ENCODE results near the gene DCAF4.
"Not testable (repeated sequence)": the region's sequence is repeated elsewhere in the genome, so short reads cannot be mapped to it uniquely, and the experiment has no call there.

Gene DCAF4

GRCh38 chr14:72958548-72958947 lies 32.3 kb downstream of the DCAF4 start:
- no peak overlapping the region for H3K4me3 ChIP-seq (ENCODE audit: low read depth, low read length)
- no peak for DNase-seq (ENCODE audit: low read depth)
- TF ChIP-seq, protein P1, sequence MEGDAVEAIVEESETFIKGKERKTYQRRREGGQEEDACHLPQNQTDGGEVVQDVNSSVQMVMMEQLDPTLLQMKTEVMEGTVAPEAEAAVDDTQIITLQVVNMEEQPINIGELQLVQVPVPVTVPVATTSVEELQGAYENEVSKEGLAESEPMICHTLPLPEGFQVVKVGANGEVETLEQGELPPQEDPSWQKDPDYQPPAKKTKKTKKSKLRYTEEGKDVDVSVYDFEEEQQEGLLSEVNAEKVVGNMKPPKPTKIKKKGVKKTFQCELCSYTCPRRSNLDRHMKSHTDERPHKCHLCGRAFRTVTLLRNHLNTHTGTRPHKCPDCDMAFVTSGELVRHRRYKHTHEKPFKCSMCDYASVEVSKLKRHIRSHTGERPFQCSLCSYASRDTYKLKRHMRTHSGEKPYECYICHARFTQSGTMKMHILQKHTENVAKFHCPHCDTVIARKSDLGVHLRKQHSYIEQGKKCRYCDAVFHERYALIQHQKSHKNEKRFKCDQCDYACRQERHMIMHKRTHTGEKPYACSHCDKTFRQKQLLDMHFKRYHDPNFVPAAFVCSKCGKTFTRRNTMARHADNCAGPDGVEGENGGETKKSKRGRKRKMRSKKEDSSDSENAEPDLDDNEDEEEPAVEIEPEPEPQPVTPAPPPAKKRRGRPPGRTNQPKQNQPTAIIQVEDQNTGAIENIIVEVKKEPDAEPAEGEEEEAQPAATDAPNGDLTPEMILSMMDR (IDR thresholded peaks at IDR 0.05; ENCODE audit: low read depth, low read length), result no peak
- TF ChIP-seq MYC (IDR thresholded peaks at IDR 0.05; ENCODE audit: low read depth, low read length), result no peak
- TF ChIP-seq POLR2A (IDR thresholded peaks at IDR 0.05; ENCODE audit: extremely low read depth, insufficient read length), result no peak
- TF ChIP-seq MAX (IDR thresholded peaks at IDR 0.05; ENCODE audit: low read depth, low read length), result no peak

- not testable (repeated sequence) for H3K4me3 ChIP-seq (ENCODE audit: low read depth, low read length); DNase-seq (ENCODE audit: low read depth)
Observed at GRCh38 chr14:72961016-72961415, 34.8 kb downstream of the DCAF4 start.

- DNase-seq (ENCODE audit: low read depth), result no peak
- TF ChIP-seq MAX (IDR thresholded peaks at IDR 0.05; ENCODE audit: low read depth, low read length), result no peak
- no peak overlapping the region for H3K4me3 ChIP-seq (ENCODE audit: low read depth, low read length)
Observed at GRCh38 chr14:72961579-72962335, 35.5 kb downstream of the DCAF4 start.

GRCh38 chr14:72962336-72962754 lies 36.1 kb downstream of the DCAF4 start:
- not testable (repeated sequence) for DNase-seq (ENCODE audit: low read depth); H3K4me3 ChIP-seq (ENCODE audit: low read depth, low read length)

- peak; percentile 53 for DNase-seq (ENCODE audit: low read depth)
- TF ChIP-seq MYC (IDR thresholded peaks at IDR 0.05; ENCODE audit: low read depth, low read length), result no peak
- H3K4me3 ChIP-seq (ENCODE audit: low read depth, low read length), result no peak overlapping the region
Observed at GRCh38 chr14:72962829-72963312, 36.6 kb downstream of the DCAF4 start.

GRCh38 chr14:72965249-72965648 lies 39.0 kb downstream of the DCAF4 start:
- H3K4me3 ChIP-seq (ENCODE audit: low read depth, low read length), result no peak overlapping the region

GRCh38 chr14:72966038-72966437 lies 39.8 kb downstream of the DCAF4 start:
- TF ChIP-seq MYC (IDR thresholded peaks at IDR 0.05; ENCODE audit: low read depth, low read length) (no peak), MAX (IDR thresholded peaks at IDR 0.05; ENCODE audit: low read depth, low read length) (no peak), POLR2A (IDR thresholded peaks at IDR 0.05; ENCODE audit: extremely low read depth, insufficient read length) (no peak)
- TF ChIP-seq, protein P1 (IDR thresholded peaks at IDR 0.05; ENCODE audit: low read depth, low read length), result no peak
- no peak overlapping the region for H3K4me3 ChIP-seq (ENCODE audit: low read depth, low read length)

More at GRCh38 chr14:72965249-72965648, 39.0 kb downstream of the DCAF4 start:
- peak; percentile 49 for DNase-seq (ENCODE audit: low read depth)
- TF ChIP-seq MYC (IDR thresholded peaks at IDR 0.05; ENCODE audit: low read depth, low read length) (no peak), POLR2A (IDR thresholded peaks at IDR 0.05; ENCODE audit: extremely low read depth, insufficient read length) (no peak), MAX (IDR thresholded peaks at IDR 0.05; ENCODE audit: low read depth, low read length) (no peak)
- TF ChIP-seq, protein P1 (IDR thresholded peaks at IDR 0.05; ENCODE audit: low read depth, low read length), result no peak

DNA sequence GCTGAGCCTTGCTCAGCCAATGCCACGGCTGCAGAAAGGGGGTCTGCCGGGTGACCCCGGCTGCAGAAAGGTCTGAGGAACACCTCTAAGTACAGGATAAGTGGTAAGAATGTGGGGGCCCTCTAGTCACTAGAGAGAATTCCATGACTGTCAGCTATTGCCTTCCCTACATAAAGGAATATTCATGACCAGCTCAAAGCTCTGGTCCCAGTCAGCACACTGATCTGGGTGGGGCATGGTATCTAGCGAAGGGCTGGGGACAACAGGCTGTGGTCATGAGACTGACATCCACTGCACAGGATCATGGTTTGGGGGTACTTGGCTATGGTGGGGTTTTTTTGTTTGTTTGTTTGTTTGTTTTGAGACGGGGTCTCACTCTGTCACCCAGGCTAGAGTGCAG lies 42.1 kb downstream of the DCAF4 start:
- TF ChIP-seq MAX (IDR thresholded peaks at IDR 0.05; ENCODE audit: low read depth, low read length) (no peak), POLR2A (IDR thresholded peaks at IDR 0.05; ENCODE audit: extremely low read depth, insufficient read length) (no peak), MYC (IDR thresholded peaks at IDR 0.05; ENCODE audit: low read depth, low read length) (no peak)
- TF ChIP-seq, protein P1 (IDR thresholded peaks at IDR 0.05; ENCODE audit: low read depth, low read length), result no peak
- no peak overlapping the region for H3K4me3 ChIP-seq (ENCODE audit: low read depth, low read length)
- DNase-seq (ENCODE audit: low read depth), result no peak

More at GRCh38 chr14:72966038-72966437, 39.8 kb downstream of the DCAF4 start:
- DNase-seq (ENCODE audit: low read depth), result no peak

All from NB4 (cell line).